Keratinocyte (primary cell): ENCODE data around the gene BPGM.

Experiments used
- EZH2 ChIP-seq: IDR thresholded peaks from one replicate; pipeline ENCODE4 v1.6.1; 2012; ENCODE audit warnings: inconsistent platforms, mild to moderate bottlenecking, low read length, moderate library complexity
- TF ChIP-seq, protein P1 (sequence below), 3 experiments: IDR thresholded peaks in 1 of 3; conservative IDR thresholded peaks in 1 of 3; optimal IDR thresholded peaks in 1 of 3; 2 replicates in 2 of 3; 3 replicates in 1 of 3; pipeline versions ENCODE3 to v1.5.1; 2011; ENCODE audit warnings: low read length in 3 of 3, mild to moderate bottlenecking in 3 of 3, moderate library complexity in 2 of 3, control low read depth in 1 of 3, inconsistent platforms in 1 of 3; ENCODE audit not compliant: insufficient read depth in 2 of 3; ENCODE audit errors: extremely low read depth in 1 of 3

DNA sequence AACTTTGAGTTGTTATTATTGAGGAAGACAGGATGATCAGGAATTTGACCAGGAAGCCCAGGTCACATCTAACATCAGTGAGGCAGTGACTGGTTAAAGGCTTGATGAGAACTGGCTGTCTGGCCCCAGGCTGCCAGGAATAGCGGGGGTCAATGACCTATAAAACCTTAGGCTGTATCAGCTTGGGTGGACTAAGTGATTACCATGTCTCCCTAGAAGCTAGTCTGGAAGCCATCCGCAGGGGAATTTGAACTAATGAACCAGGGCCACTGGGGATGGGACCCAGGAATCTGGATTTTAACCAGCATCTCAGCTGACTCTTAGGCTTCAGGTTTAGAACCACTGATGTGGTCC is 56.6 kb downstream of the BPGM start:
- no peak for TF ChIP-seq EZH2
- TF ChIP-seq, protein P1, sequence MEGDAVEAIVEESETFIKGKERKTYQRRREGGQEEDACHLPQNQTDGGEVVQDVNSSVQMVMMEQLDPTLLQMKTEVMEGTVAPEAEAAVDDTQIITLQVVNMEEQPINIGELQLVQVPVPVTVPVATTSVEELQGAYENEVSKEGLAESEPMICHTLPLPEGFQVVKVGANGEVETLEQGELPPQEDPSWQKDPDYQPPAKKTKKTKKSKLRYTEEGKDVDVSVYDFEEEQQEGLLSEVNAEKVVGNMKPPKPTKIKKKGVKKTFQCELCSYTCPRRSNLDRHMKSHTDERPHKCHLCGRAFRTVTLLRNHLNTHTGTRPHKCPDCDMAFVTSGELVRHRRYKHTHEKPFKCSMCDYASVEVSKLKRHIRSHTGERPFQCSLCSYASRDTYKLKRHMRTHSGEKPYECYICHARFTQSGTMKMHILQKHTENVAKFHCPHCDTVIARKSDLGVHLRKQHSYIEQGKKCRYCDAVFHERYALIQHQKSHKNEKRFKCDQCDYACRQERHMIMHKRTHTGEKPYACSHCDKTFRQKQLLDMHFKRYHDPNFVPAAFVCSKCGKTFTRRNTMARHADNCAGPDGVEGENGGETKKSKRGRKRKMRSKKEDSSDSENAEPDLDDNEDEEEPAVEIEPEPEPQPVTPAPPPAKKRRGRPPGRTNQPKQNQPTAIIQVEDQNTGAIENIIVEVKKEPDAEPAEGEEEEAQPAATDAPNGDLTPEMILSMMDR (optimal IDR thresholded peaks at IDR 0.05 in 1 of 3, IDR thresholded peaks at IDR 0.05 in 1 of 3, conservative IDR thresholded peaks at IDR 0.05 in 1 of 3; ENCODE audit: extremely low read depth in 1 of 3, insufficient read depth in 2 of 3, low read length in 3 of 3) = no peak
